Psoas muscle (tissue), 8 donors: Measurements from ENCODE around the gene TREH. TPM values are rescaled to one million over a fixed set of nuclear protein-coding genes. Genes with fewer than 3 reads are reported as not detected.

Source experiments
- ATAC-seq, 4 donors: fragments of 200-7000 bp; cut with Tn5 transposase; one replicate each; pipeline ENCODE4 v1.9.1; 2020; ENCODE audit warnings: moderate library complexity in 3 of 4, mild to moderate bottlenecking in 2 of 4
- DNase-seq, 2 donors: peaks; one replicate each; pipeline ENCODE4 v3.0.0-alpha.2; 2020
- H3K27ac ChIP-seq: fragments of 200-600 bp; one replicate; pipeline ENCODE4 v1.8.0; 2022
- H3K27me3 ChIP-seq, 3 donors: fragments of 200-600 bp in 1 of 3; one replicate each; pipeline versions ENCODE4 v1.6.1 to v1.8.0; 2013 to 2022; ENCODE audit warnings: low read length in 2 of 3, mild to moderate bottlenecking in 2 of 3, moderate library complexity in 1 of 3; ENCODE audit not compliant: insufficient read depth in 3 of 3
- H3K36me3 ChIP-seq, 2 donors: fragments of 200-600 bp in 1 of 2; one replicate each; pipeline versions ENCODE4 v1.6.1 to v1.8.0; 2013 to 2022; ENCODE audit warnings: low read depth in 1 of 2, mild to moderate bottlenecking in 1 of 2, moderate library complexity in 1 of 2; ENCODE audit not compliant: insufficient read depth in 1 of 2
- H3K4me1 ChIP-seq: fragments of 200-600 bp; one replicate; pipeline ENCODE4 v1.8.0; 2022
- H3K4me3 ChIP-seq: fragments of 200-600 bp; one replicate; pipeline ENCODE4 v1.8.0; 2022; ENCODE audit warnings: mild to moderate bottlenecking
- H3K9me3 ChIP-seq: fragments of 200-600 bp; one replicate; pipeline ENCODE4 v1.8.0; 2022
- WGBS, 3 donors: extraction: QIAGEN DNeasy Blood & Tissue Kit; methylation state at CpG; one replicate each; pipeline versions ENCODE4 v1.1.6 to v1.1.7; 2013; 5-methylcytosine and 5-hydroxymethylcytosine counted together
- intact Hi-C, 2 donors: fragments of 100-400 bp; cut with DNase I; formaldehyde crosslinking; loops; one replicate each; pipeline versions ENCODE4 v1.11.0 to v1.14.2; 2022
- polyA plus RNA-seq, 3 donors: library from polyadenylated mRNA; stranded (reverse); fragments of 200-250 nt; gene quantifications; one replicate each; pipeline ENCODE4 v1.2.3, GENCODE V29; 2013
- total RNA-seq, 4 donors: library from RNA; stranded (reverse); fragmentation: NEBNext Ultra II Directional in 2 of 4; extraction: Animal tissue kit (Norgen Biotek cat#: 25700) in 2 of 4; gene quantifications; one replicate each; pipeline versions ENCODE4 v1.2.1 to v1.2.4, GENCODE V29; 2021 to 2023
- TF ChIP-seq, protein P1 (sequence below): fragments of 200-600 bp; IDR thresholded peaks from one replicate; pipeline ENCODE4 v1.8.0; 2022; ENCODE audit warnings: antibody characterized with exemption
- donor health status: healthy with polysubstance abuse.
- donor health status: DM: no; HTN: no; CAD: no; lungs with moderate emphysema.
- donor health status: Bipolar disorder and iron deficiency.
- donor health status: healthy.
- donor health status: DM: yes; HTN: yes; CAD: no.
- donor health status: DM: no; HTN: no; CAD: no.
- donor health status: DM: no; HTN: no; CAD: no.
- donor health status: DM: yes; HTN: yes; CAD: no.

The TREH gene
- total and polyA plus RNA-seq, 7 donors, result 0.17 to 0.23 (median 0.17) TPM; not detected in 4

GRCh38 chr11:118634431-118635236 lies 44.8 kb downstream of the TREH start:
- H3K36me3 ChIP-seq, result peaks cover 0 to 52% of the 10 kb centered on the region in 2 donors
- no peaks in the 10 kb centered on the region for H3K27me3 ChIP-seq
- peak overlapping the region; percentile 60 for H3K27ac ChIP-seq
- intact Hi-C loops, result no loop called here
- peak; percentile 77 to 90 for DNase-seq
- H3K4me1 ChIP-seq, result peaks cover 18% of the 10 kb centered on the region
- ATAC-seq, result peak; percentile 84 to 96 (median 92)
- peak overlapping the region; percentile 47 for H3K4me3 ChIP-seq
- WGBS, 3 donors, result 18 to 30% (median 19%) methylated on average over 37 to 41 of the region's 41 CpGs
- TF ChIP-seq, protein P1, sequence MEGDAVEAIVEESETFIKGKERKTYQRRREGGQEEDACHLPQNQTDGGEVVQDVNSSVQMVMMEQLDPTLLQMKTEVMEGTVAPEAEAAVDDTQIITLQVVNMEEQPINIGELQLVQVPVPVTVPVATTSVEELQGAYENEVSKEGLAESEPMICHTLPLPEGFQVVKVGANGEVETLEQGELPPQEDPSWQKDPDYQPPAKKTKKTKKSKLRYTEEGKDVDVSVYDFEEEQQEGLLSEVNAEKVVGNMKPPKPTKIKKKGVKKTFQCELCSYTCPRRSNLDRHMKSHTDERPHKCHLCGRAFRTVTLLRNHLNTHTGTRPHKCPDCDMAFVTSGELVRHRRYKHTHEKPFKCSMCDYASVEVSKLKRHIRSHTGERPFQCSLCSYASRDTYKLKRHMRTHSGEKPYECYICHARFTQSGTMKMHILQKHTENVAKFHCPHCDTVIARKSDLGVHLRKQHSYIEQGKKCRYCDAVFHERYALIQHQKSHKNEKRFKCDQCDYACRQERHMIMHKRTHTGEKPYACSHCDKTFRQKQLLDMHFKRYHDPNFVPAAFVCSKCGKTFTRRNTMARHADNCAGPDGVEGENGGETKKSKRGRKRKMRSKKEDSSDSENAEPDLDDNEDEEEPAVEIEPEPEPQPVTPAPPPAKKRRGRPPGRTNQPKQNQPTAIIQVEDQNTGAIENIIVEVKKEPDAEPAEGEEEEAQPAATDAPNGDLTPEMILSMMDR, result peak; percentile 26
- no peaks in the 10 kb centered on the region for H3K9me3 ChIP-seq

- Histone ChIP-seq H3K4me1 (peaks cover 23% of the 10 kb centered on the region), H3K27me3 (no peaks in the 10 kb centered on the region), H3K4me3 (peak overlapping the region; percentile 47), H3K36me3 (peaks cover 0 to 52% of the 10 kb centered on the region in 2 donors), H3K9me3 (no peaks in the 10 kb centered on the region), H3K27ac (peak overlapping the region; percentile 60)
- intact Hi-C loops, result no loop called here
- TF ChIP-seq, protein P1, result no peak
- DNase-seq (no peak), ATAC-seq (no peak)
- WGBS, 3 donors, result 32 to 49% (median 40%) methylated on average over 3 to 4 of the region's 4 CpGs
These were observed 45.5 kb downstream of the TREH start for GRCh38 chr11:118633979-118634378.

- intact Hi-C loops, result no loop called here
- peak overlapping the region; percentile 60 for H3K27ac ChIP-seq
- peaks cover 0 to 52% of the 10 kb centered on the region in 2 donors for H3K36me3 ChIP-seq
- H3K4me3 ChIP-seq, result no peak overlapping the region
- no peaks in the 10 kb centered on the region for H3K27me3 ChIP-seq
- DNase-seq (no peak), ATAC-seq (no peak)
- H3K9me3 ChIP-seq, result no peaks in the 10 kb centered on the region
- TF ChIP-seq, protein P1, result no peak
- 71 to 92% (median 88%) methylated on average over 1 of the region's 1 CpG for WGBS, 3 donors
- H3K4me1 ChIP-seq, result peaks cover 30% of the 10 kb centered on the region
These were observed 46.1 kb downstream of the TREH start for GRCh38 chr11:118633319-118633690.

- peaks cover 35% of the 10 kb centered on the region for H3K4me1 ChIP-seq
- H3K27me3 ChIP-seq, result no peaks in the 10 kb centered on the region
- WGBS, 3 donors, result 76 to 87% (median 84%) methylated on average over 9 of the region's 9 CpGs
- no peak for DNase-seq
- H3K36me3 ChIP-seq, result peaks cover 0 to 52% of the 10 kb centered on the region in 2 donors
- ATAC-seq, result no peak
- no peak overlapping the region for H3K27ac ChIP-seq
- no peak overlapping the region for H3K4me3 ChIP-seq
- intact Hi-C loops, result no loop called here
- no peaks in the 10 kb centered on the region for H3K9me3 ChIP-seq
- TF ChIP-seq, protein P1, result no peak
These were observed 46.7 kb downstream of the TREH start for GRCh38 chr11:118632577-118633318.
